ENCODE data around the gene ADAMTS15.

ADAMTS15 gene

DNA sequence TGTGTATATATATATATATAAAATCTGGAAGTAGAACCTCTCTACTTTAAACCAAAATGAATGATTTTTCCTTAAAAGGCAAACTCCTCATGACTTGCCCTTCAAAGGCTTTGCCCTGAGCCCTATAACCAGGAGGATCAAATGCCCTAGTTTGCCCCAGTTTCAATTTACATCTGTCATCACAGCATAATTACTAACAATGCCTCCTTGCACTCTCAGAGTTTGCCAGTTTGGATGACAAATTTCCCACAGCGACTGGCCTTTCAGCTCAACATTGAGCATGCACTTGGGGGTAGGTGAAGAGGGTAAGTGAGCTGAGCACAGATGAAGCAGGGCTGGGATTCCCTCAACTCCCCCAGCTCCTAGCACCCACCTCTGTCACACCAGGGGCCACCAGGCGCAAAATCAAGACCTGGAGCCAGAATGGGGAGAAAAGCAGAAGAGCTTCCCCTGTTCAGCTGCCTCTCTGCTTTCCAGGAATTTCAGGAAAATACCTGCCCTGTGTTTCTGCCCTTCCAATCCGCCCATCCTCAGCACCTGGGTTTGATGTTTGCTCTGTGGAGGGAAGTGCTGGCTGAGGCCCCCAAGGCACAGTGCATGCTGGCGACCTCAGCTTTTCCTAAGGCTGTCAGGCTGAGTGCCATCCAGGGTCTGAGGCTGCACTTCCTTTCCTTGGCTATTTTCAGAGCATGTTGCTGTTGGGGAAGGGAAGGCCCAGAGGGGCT lies 67.5 kb downstream of the ADAMTS15 start:
- no peak for DNase-seq

DNA sequence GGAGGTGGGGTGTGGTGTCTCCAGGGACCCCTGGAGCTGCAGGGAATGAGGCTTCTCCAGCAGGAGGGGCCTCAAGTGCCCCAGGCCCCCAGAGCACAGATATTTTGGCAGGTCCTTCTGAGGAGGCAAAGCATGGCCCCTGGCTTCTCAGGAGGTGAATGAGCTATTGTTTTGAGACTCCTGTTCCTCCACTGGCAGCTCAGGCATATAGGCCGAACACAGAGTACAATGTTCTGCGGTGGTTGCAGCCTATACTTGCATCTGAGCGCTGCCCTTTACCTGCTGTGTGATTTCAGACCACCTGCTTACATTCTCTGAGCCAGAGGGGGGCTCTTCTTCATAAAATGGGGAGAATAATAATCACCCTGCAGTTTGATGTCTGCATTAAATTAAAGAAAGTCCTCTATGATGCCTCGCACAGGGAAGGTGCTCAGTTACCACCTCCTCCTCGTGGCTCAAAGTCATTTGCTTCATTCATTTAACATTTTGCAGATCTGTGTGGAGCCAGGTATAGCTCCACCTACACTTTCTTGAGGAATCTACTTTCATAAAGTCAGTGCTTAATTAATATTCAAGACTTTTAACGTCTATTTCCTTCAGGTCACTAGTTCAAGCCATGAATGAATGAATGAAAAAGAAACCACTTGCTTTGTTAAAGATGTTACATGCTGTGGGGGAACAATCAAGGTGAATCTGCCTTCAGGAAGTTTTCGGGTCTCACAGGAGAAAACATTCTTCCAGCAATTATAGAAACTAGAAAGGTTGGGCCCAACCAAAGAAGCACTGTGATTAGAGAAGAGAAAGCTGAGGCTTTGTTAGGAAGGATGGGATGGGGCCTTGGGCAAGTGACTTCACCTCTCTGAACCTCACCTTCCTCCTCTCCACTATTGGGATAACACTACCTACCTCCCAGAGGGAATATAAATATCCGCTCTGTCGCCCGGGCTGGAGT lies 68.4 kb downstream of the ADAMTS15 start:
- DNase-seq: no peak

DNA sequence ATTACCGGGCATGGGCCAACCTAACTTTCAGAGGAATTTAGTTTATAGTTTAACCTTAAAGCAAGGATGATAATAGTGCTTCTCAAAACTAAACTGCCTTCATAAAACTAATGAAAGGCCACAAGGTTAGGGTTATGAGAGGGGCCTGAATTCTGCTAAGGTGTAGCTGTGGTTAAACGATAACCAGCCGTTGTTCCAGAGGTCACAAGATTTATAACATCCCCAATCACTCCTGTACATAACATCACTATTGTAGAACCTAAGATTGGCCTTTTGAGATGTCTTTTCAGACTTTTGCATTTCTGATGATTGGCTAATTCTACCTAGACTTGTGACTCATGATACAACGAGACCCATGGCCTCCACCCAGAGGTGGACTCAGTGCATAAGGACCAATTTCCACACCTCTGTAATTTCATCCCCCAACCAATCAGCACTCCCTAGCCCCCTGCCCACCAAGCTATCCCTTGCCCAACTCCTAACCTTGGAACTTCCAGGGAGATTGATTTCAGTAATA lies 69.8 kb downstream of the ADAMTS15 start:
- DNase-seq: no peak

DNA sequence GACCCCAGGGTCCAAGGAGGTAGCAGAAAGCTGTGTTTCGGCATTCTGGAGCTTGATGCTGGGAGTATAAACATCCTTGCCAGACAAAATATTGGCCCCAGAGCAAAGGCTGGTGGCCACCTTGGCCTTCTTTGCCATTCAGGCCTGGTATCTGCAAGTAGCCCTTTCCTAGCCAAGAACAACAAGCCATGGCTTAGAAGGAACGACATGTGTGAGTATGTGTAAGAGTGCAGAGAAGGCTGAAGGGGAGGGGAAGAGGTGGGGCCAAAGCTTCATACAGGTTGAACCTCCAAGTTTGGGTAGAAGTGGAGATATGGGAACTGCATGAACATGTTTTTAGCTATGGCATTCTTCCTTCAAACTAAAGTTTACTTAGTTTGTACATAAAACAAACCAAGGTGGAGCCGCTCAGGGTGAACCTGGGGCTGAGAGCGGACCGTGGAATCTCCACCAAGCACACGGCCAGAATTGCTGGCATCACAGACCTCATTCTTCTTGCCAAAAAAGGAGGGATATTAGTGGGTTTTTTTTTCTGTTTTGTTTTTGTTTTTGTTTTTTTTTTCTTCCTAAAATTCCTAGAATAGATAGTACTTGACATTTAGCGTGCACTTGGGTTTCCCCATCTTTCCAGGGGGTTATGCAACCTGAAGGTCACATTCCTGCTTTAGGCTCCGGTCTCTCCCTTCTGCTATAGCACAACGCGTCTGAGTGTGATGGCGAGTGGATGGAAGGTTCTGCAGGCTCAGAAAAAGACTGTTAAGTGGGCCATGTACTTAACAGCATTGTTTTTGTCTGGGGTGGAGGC lies 70.9 kb downstream of the ADAMTS15 start:
- no peak for DNase-seq

DNA sequence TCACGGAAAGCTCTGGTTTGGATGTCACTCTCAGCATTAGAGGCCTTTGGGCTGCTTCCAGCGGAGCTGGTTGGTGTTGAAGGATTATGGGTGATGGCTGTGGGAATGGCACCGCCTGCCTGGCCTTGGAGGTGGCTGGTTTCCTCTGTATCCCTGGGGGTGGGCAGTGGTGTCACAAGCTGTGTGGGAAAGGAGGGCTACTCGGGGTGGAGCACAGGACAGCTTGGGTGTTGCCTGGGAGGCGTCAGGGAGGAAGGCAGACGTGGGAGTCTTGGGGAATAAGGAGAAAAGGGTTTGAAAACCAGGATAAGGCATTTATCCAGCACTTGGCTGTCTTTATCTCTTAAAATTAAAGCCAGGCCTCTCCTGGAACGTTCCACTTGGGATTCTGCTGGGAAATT lies 71.8 kb downstream of the ADAMTS15 start:
- no peak for DNase-seq

DNA sequence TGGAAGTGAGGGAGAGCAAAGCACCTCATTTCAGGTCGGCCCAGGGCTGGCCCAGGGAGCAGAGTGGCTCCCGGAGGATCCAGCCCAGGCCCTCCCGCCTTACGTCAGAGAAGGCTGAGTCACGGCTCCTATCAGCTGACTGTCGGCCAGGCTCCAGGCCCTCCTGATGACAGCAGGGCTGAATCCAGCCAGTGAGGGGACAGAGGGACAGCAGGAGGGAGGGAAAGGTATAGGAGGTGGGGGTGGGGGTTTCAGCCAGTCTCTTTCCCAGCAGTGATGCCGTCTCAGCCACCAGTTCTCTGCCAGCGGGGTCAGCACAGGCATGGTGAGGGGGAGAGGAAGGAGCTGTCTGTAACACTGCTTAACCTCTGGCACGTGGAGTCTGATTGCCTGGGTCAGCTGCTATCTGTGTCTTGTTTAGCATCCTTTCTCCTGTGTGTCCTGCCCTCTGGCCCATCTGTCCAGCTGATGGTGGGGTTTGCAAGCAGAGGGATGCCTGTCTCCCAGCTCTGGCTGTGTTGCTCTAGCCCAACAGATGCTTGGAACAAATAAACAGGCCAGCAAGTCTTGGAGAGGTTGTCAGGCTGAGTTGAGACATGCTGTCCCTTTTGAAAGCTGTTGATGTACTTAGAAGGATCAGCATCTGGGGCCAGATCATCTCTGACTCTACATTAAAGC lies 74.0 kb downstream of the ADAMTS15 start:
- no peak for DNase-seq

DNA sequence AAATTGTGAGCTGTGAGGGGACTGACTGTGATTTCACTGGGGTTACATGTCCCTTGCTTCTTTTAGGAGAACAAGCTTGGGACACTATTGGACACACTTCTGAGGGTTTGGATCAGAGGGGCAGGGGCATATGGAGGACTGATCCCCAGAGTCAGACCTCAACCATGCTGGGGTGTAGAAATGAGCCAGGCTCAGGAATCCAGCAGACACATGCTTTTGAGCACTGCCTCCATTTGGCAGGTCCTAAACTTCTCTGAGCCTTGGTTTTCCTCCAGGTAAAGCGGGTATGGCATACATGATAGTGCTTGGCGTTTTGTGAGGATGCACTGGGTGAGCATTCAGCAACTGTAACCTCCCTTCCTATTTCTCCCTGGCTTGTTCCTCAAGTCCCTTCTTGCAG lies 74.7 kb downstream of the ADAMTS15 start:
- no peak for DNase-seq

DNA sequence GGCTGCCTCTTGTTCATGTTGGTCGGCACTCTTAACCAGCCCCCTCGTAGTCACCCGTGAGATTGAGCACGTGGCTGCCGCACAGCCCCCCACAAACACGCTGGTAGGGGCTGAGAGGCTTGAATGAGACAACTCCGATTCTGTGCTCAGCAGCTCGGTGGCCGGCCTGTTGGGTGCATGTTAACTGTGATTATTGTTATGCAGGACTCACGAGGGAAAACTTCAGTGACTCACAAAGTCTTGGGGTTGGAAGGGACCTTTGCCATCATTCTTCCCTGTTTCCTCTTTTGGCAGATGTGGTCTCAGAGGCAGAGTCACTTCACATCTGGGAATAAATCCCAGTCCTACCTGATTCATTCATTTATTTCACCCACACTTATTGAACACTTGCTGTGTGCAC lies 75.2 kb downstream of the ADAMTS15 start:
- no peak for DNase-seq

DNA sequence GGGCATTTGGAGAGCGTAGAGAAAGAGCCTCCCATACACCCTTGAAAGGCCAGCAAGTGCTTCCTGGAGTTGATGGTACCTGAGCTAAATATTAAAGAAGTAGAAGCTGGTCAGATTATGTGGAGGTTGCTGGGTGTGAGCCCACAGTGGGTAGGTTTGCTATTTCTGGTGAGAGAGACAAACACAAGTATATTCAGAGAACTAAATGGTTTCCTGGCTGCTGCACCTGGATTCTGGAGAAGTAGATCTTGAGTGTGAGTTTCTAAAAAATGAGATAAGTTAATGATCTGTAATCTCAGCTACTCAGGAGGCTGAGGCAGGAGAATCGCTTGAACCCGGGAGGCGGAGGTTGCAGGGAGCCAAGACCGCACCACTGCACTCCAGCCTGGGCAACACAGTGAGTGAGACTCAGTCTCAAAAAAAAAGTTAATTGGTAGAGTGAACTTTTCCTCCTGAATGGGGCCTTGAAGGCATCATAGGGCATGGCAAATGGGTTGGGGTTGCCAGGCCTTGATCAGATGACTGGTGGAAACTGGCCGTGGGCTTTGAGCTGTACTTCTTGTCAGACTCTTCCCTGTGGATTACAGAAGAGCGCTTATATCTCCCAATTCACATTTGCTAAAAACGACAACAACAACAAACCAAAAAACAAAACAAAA lies 75.8 kb downstream of the ADAMTS15 start:
- DNase-seq: no peak

DNA sequence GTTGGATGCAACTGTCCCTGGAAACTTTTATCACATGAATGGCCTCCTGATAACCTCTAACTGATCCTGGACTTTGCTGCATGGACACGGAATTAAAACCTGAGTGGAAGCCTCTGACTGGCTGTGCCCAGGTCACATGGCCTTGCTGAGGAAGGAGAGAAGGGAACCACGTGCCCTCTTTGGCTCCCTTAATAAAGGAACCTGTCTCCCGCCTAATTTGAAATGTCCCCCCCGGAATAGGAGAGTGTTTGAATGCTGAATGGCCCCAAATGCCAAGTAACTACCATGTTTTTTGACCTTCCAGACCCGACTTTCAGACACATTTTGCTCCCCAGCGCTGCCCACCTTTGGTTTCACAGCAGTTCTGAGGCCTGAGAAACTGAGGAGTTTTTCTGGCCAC lies 76.9 kb downstream of the ADAMTS15 start:
- no peak for DNase-seq

Measured in NCI-H1105 (cell line).